Right atrium auricular region (tissue), 2 donors: ENCODE data around the gene ZFYVE19. TPM values are rescaled to one million over a fixed set of nuclear protein-coding genes. Genes with fewer than 3 reads are reported as not detected.

ENCODE experiments used
- DNase-seq: peaks from one replicate; pipeline ENCODE4 v3.0.0-alpha.2; 2019; ENCODE audit warnings: low spot score
- H3K27ac ChIP-seq, 2 donors: fragments of 200-600 bp; sonication (generic); 1 replicate in 1 of 2; 2 replicates in 1 of 2; pipeline ENCODE4 v1.5.1; 2016 to 2019
- H3K27me3 ChIP-seq, 2 donors: fragments of 200-600 bp; sonication (generic); one replicate each; pipeline versions ENCODE4 v1.5.1 to v1.6.0; 2017 to 2019
- H3K36me3 ChIP-seq: fragments of 200-600 bp; sonication (generic); one replicate; pipeline ENCODE4 v1.5.1; 2016
- H3K4me1 ChIP-seq, 2 donors: fragments of 200-600 bp; sonication (generic); one replicate each; pipeline versions ENCODE4 v1.5.1 to v1.6.0; 2017 to 2019
- H3K4me3 ChIP-seq, 2 donors: fragments of 200-600 bp; sonication (generic); 1 replicate in 1 of 2; 2 replicates in 1 of 2; pipeline ENCODE4 v1.5.1; 2017 to 2019; ENCODE audit warnings: mild to moderate bottlenecking in 1 of 2, moderate library complexity in 1 of 2
- H3K9me3 ChIP-seq, 2 donors: fragments of 200-600 bp; sonication (generic); one replicate each; pipeline ENCODE4 v1.5.1; 2019
- CTCF ChIP-seq, 2 donors: fragments of 200-600 bp; sonication (generic); IDR thresholded peaks; one replicate each; pipeline ENCODE4 v1.5.1; 2019; ENCODE audit warnings: antibody characterized with exemption in 2 of 2
- total RNA-seq, 2 donors: library from RNA; depleted of rRNA; stranded (reverse); fragments of >200 nt; gene quantifications; one replicate each; pipeline ENCODE4 v1.1.0, GENCODE V29; 2016

ZFYVE19 gene
- total RNA-seq, 2 donors from 2014 or later = 10.1 to 14.8 TPM

- H3K4me3 ChIP-seq = no peak overlapping the region
- H3K27ac ChIP-seq = no peak overlapping the region
- H3K36me3 ChIP-seq = no peaks in the 10 kb centered on the region
- H3K4me1 ChIP-seq = no peaks in the 10 kb centered on the region
- TF ChIP-seq CTCF (IDR thresholded peaks at IDR 0.05) = no peak
- DNase-seq = no peak
- no peaks in the 10 kb centered on the region for H3K27me3 ChIP-seq
- H3K9me3 ChIP-seq = no peaks in the 10 kb centered on the region
These were observed 25.0 kb downstream of the ZFYVE19 start for GRCh38 chr15:40831861-40832260.

- H3K27ac ChIP-seq = no peak overlapping the region
- no peaks in the 10 kb centered on the region for H3K36me3 ChIP-seq
- H3K4me3 ChIP-seq = no peak overlapping the region
- no peak for DNase-seq
- H3K9me3 ChIP-seq = no peaks in the 10 kb centered on the region
- no peaks in the 10 kb centered on the region for H3K4me1 ChIP-seq
- no peak for TF ChIP-seq CTCF (IDR thresholded peaks at IDR 0.05)
- H3K27me3 ChIP-seq = no peaks in the 10 kb centered on the region
These were observed 26.0 kb downstream of the ZFYVE19 start for GRCh38 chr15:40832903-40833302.

GRCh38 chr15:40836020-40836419, 29.1 kb downstream of the ZFYVE19 start:
- TF ChIP-seq CTCF (IDR thresholded peaks at IDR 0.05) = no peak
- H3K4me1 ChIP-seq = no peaks in the 10 kb centered on the region
- H3K36me3 ChIP-seq = no peaks in the 10 kb centered on the region
- DNase-seq = no peak
- no peaks in the 10 kb centered on the region for H3K9me3 ChIP-seq
- no peak overlapping the region for H3K4me3 ChIP-seq
- H3K27me3 ChIP-seq = no peaks in the 10 kb centered on the region
- H3K27ac ChIP-seq = no peak overlapping the region

- Histone ChIP-seq H3K27me3 (peaks cover 0 to under 1% of the 10 kb centered on the region in 2 donors), H3K4me3 (no peak overlapping the region), H3K4me1 (peaks cover 0 to 7% of the 10 kb centered on the region in 2 donors), H3K36me3 (no peaks in the 10 kb centered on the region), H3K27ac (no peak overlapping the region), H3K9me3 (no peaks in the 10 kb centered on the region)
- no peak for TF ChIP-seq CTCF (IDR thresholded peaks at IDR 0.05)
- no peak for DNase-seq
These were observed 31.9 kb downstream of the ZFYVE19 start for GRCh38 chr15:40838756-40839155.

- Histone ChIP-seq H3K36me3 (no peaks in the 10 kb centered on the region), H3K27me3 (peaks cover 0 to 6% of the 10 kb centered on the region in 2 donors)
These were observed 34.9 kb downstream of the ZFYVE19 start for GRCh38 chr15:40841741-40842140.

More at GRCh38 chr15:40841741-40842140, 34.9 kb downstream of the ZFYVE19 start:
- no peak for DNase-seq
- Histone ChIP-seq H3K9me3 (no peaks in the 10 kb centered on the region), H3K4me1 (peaks cover 0 to 19% of the 10 kb centered on the region in 2 donors), H3K27ac (no peak overlapping the region), H3K4me3 (no peak overlapping the region)
- TF ChIP-seq CTCF (IDR thresholded peaks at IDR 0.05) = no peak
